H1 (cell line): ENCODE measurements around the gene MAGI1.

Experiments
- BACH1 ChIP-seq: IDR thresholded peaks from 2 replicates; pipeline ENCODE4 v1.6.1; 2012; ENCODE audit warnings: low read length, improper control_type of control experiment
- CEBPB ChIP-seq: IDR thresholded peaks from 2 replicates; pipeline ENCODE4 v1.6.1; 2012; ENCODE audit warnings: low read depth, low read length
- EZH2 ChIP-seq: fragments of 200-600 bp; sonication (generic); IDR thresholded peaks from 2 replicates; pipeline ENCODE4 v1.7.1; 2012; ENCODE audit warnings: low read depth, mild to moderate bottlenecking, moderate library complexity, low read length, inconsistent platforms; ENCODE audit not compliant: severe bottlenecking
- FOSL1 ChIP-seq: IDR thresholded peaks from 2 replicates; pipeline ENCODE4 v1.6.1; 2011; ENCODE audit warnings: mild to moderate bottlenecking, low read depth, low read length, moderate library complexity; ENCODE audit not compliant: insufficient read depth
- JUN ChIP-seq: IDR thresholded peaks from 2 replicates; pipeline ENCODE4 v1.6.1; 2011; ENCODE audit warnings: low read depth, mild to moderate bottlenecking, improper control_type of control experiment, low read length
- MAFK ChIP-seq: IDR thresholded peaks from 2 replicates; pipeline ENCODE4 v1.6.1; 2012; ENCODE audit warnings: low read depth, mild to moderate bottlenecking, improper control_type of control experiment, low read length
- NRF1 ChIP-seq: IDR thresholded peaks from 2 replicates; pipeline ENCODE4 v1.6.1; 2011; ENCODE audit warnings: mild to moderate bottlenecking, low read depth, low read length, improper control_type of control experiment
- POLR2A ChIP-seq, 2 experiments: IDR thresholded peaks; 1 replicate in 1 of 2; 2 replicates in 1 of 2; pipeline ENCODE4 v1.6.1; 2011; ENCODE audit warnings: low read depth in 2 of 2, low read length in 2 of 2, mild to moderate bottlenecking in 2 of 2; ENCODE audit errors: control extremely low read depth in 1 of 2
- POLR2AphosphoS5 ChIP-seq: IDR thresholded peaks from 2 replicates; pipeline ENCODE4 v1.6.1; 2011; ENCODE audit warnings: low read depth, low read length
- SIRT6 ChIP-seq: IDR thresholded peaks from one replicate; pipeline ENCODE4 v1.7.1; 2012; ENCODE audit warnings: low read length, inconsistent platforms
- SRF ChIP-seq: IDR thresholded peaks from 2 replicates; pipeline ENCODE4 v1.6.1; 2011; ENCODE audit warnings: mild to moderate bottlenecking, low read depth, low read length, moderate library complexity
- TAF1 ChIP-seq: IDR thresholded peaks from 2 replicates; pipeline ENCODE4 v1.6.1; 2011; ENCODE audit warnings: mild to moderate bottlenecking, low read depth, low read length
- TF ChIP-seq, protein P1 (sequence below), 3 experiments: IDR thresholded peaks; 1 replicate in 2 of 3; 2 replicates in 1 of 3; pipeline versions ENCODE4 v1.5.1 to v1.6.1; 2011; ENCODE audit warnings: low read length in 3 of 3, mild to moderate bottlenecking in 3 of 3, inconsistent platforms in 2 of 3, low read depth in 1 of 3, moderate library complexity in 1 of 3; ENCODE audit not compliant: insufficient read depth in 1 of 3; ENCODE audit errors: control extremely low read depth in 1 of 3

DNA sequence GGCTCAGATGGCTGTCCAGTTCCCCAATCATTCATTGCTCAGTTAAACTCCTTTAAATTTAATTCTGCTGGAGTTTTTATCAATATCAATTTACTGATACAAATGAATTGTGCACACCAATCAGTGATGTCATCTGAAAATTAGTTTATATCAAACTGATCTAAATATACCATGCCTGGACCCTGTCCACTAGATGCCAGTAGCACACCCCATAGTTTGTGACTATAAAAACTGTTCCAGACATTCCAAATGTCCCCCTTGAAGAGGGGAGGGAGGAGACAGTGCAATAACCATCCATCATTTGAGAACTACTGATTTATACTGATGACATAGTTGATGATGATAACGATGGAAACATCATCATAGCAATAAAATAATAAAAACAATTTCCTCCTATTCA lies 232.1 kb downstream of the MAGI1 start:
- TF ChIP-seq BACH1 (no peak), SRF (no peak), TAF1 (no peak), MAFK (no peak), CEBPB (no peak), FOSL1 (no peak), POLR2A (IDR thresholded peaks at IDR 0.05; ENCODE audit: control extremely low read depth in 1 of 2, low read depth in 2 of 2, low read length in 2 of 2) (no peak), SIRT6 (no peak), JUN (no peak), POLR2AphosphoS5 (no peak), NRF1 (no peak), EZH2 (no peak)
- TF ChIP-seq, protein P1, sequence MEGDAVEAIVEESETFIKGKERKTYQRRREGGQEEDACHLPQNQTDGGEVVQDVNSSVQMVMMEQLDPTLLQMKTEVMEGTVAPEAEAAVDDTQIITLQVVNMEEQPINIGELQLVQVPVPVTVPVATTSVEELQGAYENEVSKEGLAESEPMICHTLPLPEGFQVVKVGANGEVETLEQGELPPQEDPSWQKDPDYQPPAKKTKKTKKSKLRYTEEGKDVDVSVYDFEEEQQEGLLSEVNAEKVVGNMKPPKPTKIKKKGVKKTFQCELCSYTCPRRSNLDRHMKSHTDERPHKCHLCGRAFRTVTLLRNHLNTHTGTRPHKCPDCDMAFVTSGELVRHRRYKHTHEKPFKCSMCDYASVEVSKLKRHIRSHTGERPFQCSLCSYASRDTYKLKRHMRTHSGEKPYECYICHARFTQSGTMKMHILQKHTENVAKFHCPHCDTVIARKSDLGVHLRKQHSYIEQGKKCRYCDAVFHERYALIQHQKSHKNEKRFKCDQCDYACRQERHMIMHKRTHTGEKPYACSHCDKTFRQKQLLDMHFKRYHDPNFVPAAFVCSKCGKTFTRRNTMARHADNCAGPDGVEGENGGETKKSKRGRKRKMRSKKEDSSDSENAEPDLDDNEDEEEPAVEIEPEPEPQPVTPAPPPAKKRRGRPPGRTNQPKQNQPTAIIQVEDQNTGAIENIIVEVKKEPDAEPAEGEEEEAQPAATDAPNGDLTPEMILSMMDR (IDR thresholded peaks at IDR 0.05; ENCODE audit: control extremely low read depth in 1 of 3, insufficient read depth in 1 of 3, low read depth in 1 of 3, low read length in 3 of 3), result no peak
